SK-N-SH treated with all-trans-retinoic acid at 6 μM for 48 hours (cell line): ENCODE results near the gene DDRGK1.

Experiments
- ARNTL ChIP-seq: fragments of 450-650 bp; formaldehyde crosslinking; IDR thresholded peaks from 2 replicates; pipeline ENCODE4 v1.5.0; 2020; ENCODE audit warnings: low read depth, mild to moderate bottlenecking, moderate library complexity, borderline replicate concordance
- CREB5 ChIP-seq: fragments of 250-450 bp; sonication (Bioruptor Pico); IDR thresholded peaks from 2 replicates; pipeline ENCODE4 v1.5.1; 2020; ENCODE audit warnings: low read depth, mild to moderate bottlenecking, moderate library complexity
- ESRRG ChIP-seq: fragments of 250-450 bp; sonication (Bioruptor Pico); IDR thresholded peaks from 2 replicates; pipeline ENCODE4 v1.6.1; 2021; ENCODE audit warnings: mild to moderate bottlenecking
- OSR1 ChIP-seq: fragments of 250-450 bp; sonication (Bioruptor Pico); IDR thresholded peaks from 2 replicates; pipeline ENCODE4 v1.8.0; 2022; ENCODE audit warnings: moderate library complexity, mild to moderate bottlenecking, inconsistent platforms
- RARB ChIP-seq: fragments of 250-450 bp; sonication (Bioruptor Pico); IDR thresholded peaks from 2 replicates; pipeline ENCODE4 v1.8.0; 2021; ENCODE audit warnings: mild to moderate bottlenecking, moderate library complexity
- ZNF70 ChIP-seq: fragments of 450-650 bp; formaldehyde crosslinking; IDR thresholded peaks from 2 replicates; pipeline ENCODE4 v1.5.0; 2020; ENCODE audit warnings: mild to moderate bottlenecking, moderate library complexity
- TF ChIP-seq, protein P1 (sequence below): fragments of 250-450 bp; sonication (Bioruptor Pico); IDR thresholded peaks from 2 replicates; pipeline ENCODE4 v1.8.0; 2020; ENCODE audit warnings: mild to moderate bottlenecking, moderate library complexity, borderline replicate concordance

GRCh38 chr20:3175270-3175669, 29.2 kb downstream of the DDRGK1 start:
- TF ChIP-seq RARB (CRISPR knock-in tag) = no peak
- TF ChIP-seq OSR1 (CRISPR knock-in tag) = no peak
- TF ChIP-seq, protein P1, sequence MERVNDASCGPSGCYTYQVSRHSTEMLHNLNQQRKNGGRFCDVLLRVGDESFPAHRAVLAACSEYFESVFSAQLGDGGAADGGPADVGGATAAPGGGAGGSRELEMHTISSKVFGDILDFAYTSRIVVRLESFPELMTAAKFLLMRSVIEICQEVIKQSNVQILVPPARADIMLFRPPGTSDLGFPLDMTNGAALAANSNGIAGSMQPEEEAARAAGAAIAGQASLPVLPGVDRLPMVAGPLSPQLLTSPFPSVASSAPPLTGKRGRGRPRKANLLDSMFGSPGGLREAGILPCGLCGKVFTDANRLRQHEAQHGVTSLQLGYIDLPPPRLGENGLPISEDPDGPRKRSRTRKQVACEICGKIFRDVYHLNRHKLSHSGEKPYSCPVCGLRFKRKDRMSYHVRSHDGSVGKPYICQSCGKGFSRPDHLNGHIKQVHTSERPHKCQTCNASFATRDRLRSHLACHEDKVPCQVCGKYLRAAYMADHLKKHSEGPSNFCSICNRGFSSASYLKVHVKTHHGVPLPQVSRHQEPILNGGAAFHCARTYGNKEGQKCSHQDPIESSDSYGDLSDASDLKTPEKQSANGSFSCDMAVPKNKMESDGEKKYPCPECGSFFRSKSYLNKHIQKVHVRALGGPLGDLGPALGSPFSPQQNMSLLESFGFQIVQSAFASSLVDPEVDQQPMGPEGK (CRISPR knock-in tag) = no peak
- TF ChIP-seq CREB5 (CRISPR knock-in tag) = no peak
- no peak for TF ChIP-seq ZNF70 (CRISPR knock-in tag)
- no peak for TF ChIP-seq ESRRG (CRISPR knock-in tag)
- no peak for TF ChIP-seq ARNTL (CRISPR knock-in tag)
